ENCODE data around the gene NKG7.

- TF ChIP-seq CSRNP3 (CRISPR knock-in tag; IDR thresholded peaks at IDR 0.05), result no peak
- TF ChIP-seq ZFP3 (CRISPR knock-in tag; IDR thresholded peaks at IDR 0.05), result no peak
- no peak for TF ChIP-seq ZFP30 (CRISPR knock-in tag; IDR thresholded peaks at IDR 0.05)
- no peak for TF ChIP-seq ARNTL (CRISPR knock-in tag; IDR thresholded peaks at IDR 0.05; ENCODE audit: borderline replicate concordance, low read depth)
These were observed 38.5 kb downstream of the NKG7 start for GRCh38 chr19:51333836-51334460.
